Keratinocyte (primary cell): ENCODE measurements around the gene TAL1. TPM values are rescaled to one million over a fixed set of nuclear protein-coding genes. Genes with fewer than 3 reads are reported as not detected.

ENCODE experiments used
- DNase-seq: peaks from one replicate; pipeline ENCODE4 v3.0.0-alpha.2; 2011; ENCODE audit warnings: low read depth, missing footprints, low spot score
- FAIRE-seq: peaks from 2 replicates; lab custom pipeline; 2011; peaks lifted over from hg19 to GRCh38; lab: Jason Lieb, UNC
- H2AFZ ChIP-seq: 2 replicates; pipeline ENCODE4 v1.6.0; 2012; ENCODE audit warnings: low read length, control low read depth, inconsistent platforms; ENCODE audit not compliant: control insufficient read depth
- H3K27ac ChIP-seq: 2 replicates; pipeline ENCODE4 v1.5.1; 2011; ENCODE audit warnings: low read length; ENCODE audit not compliant: control insufficient read depth, insufficient read depth
- H3K27me3 ChIP-seq: 3 replicates; pipeline ENCODE4 v1.6.0; 2011; ENCODE audit warnings: low read length; ENCODE audit not compliant: control insufficient read depth, insufficient read depth; ENCODE audit errors: extremely low read depth
- H3K36me3 ChIP-seq, 2 experiments: 2 replicates in 1 of 2; 3 replicates in 1 of 2; pipeline ENCODE4 v1.5.1; 2011; ENCODE audit warnings: low read length in 2 of 2, mild to moderate bottlenecking in 1 of 2; ENCODE audit not compliant: control insufficient read depth in 2 of 2, insufficient read depth in 2 of 2; ENCODE audit errors: extremely low read depth in 1 of 2
- H3K4me1 ChIP-seq: 3 replicates; pipeline ENCODE4 v1.5.1; 2011; ENCODE audit warnings: low read length; ENCODE audit not compliant: control insufficient read depth, insufficient read depth; ENCODE audit errors: extremely low read depth
- H3K4me2 ChIP-seq: 3 replicates; pipeline ENCODE4 v1.6.0; 2011; ENCODE audit warnings: low read depth, low read length; ENCODE audit not compliant: control insufficient read depth, insufficient read depth; ENCODE audit errors: extremely low read depth
- H3K4me3 ChIP-seq, 3 experiments: fragments of 200-600 bp in 1 of 3; sonication (generic) in 1 of 3; 2 replicates in 2 of 3; 3 replicates in 1 of 3; pipeline ENCODE4 v1.5.1; 2011 to 2016; ENCODE audit warnings: low read length in 3 of 3, mild to moderate bottlenecking in 3 of 3, control low read depth in 2 of 3, inconsistent platforms in 1 of 3, low read depth in 1 of 3, mixed read lengths in 1 of 3, mixed run types in 1 of 3, moderate library complexity in 1 of 3; ENCODE audit not compliant: control insufficient read depth in 2 of 3, insufficient read depth in 2 of 3; ENCODE audit errors: extremely low read depth in 1 of 3
- H3K79me2 ChIP-seq: 2 replicates; pipeline ENCODE4 v1.6.0; 2012; ENCODE audit warnings: low read length; ENCODE audit not compliant: control insufficient read depth, insufficient read depth
- H3K9ac ChIP-seq: 3 replicates; pipeline ENCODE4 v1.6.0; 2011; ENCODE audit warnings: low read length; ENCODE audit not compliant: control insufficient read depth, insufficient read depth; ENCODE audit errors: extremely low read depth
- H3K9me1 ChIP-seq: 3 replicates; pipeline ENCODE4 v1.6.0; 2011; ENCODE audit warnings: low read length; ENCODE audit not compliant: control insufficient read depth, insufficient read depth; ENCODE audit errors: extremely low read depth
- H3K9me3 ChIP-seq: 2 replicates; pipeline ENCODE4 v1.5.1; 2012; ENCODE audit warnings: low read depth, low read length; ENCODE audit not compliant: control insufficient read depth
- H4K20me1 ChIP-seq: 3 replicates; pipeline ENCODE4 v1.6.0; 2011; ENCODE audit warnings: low read length; ENCODE audit not compliant: control insufficient read depth, insufficient read depth; ENCODE audit errors: extremely low read depth
- CTCF ChIP-seq, 3 experiments: IDR thresholded peaks in 1 of 3; conservative IDR thresholded peaks in 1 of 3; optimal IDR thresholded peaks in 1 of 3; 2 replicates in 2 of 3; 3 replicates in 1 of 3; pipeline versions ENCODE3 to v1.5.1; 2011; ENCODE audit warnings: low read length in 3 of 3, mild to moderate bottlenecking in 3 of 3, moderate library complexity in 2 of 3, control low read depth in 1 of 3, inconsistent platforms in 1 of 3; ENCODE audit not compliant: insufficient read depth in 2 of 3; ENCODE audit errors: extremely low read depth in 1 of 3
- EZH2 ChIP-seq: IDR thresholded peaks from one replicate; pipeline ENCODE4 v1.6.1; 2012; ENCODE audit warnings: inconsistent platforms, mild to moderate bottlenecking, low read length, moderate library complexity
- dilution Hi-C: fragments of 300-500 bp; cut with MboI; formaldehyde crosslinking; loops from one replicate; pipeline ENCODE4 v1.7.0; 2020; ENCODE audit warnings: low sequenced_read_pairs; ENCODE audit not compliant: extremely low pct_ligation_motif_present
- polyA plus RNA-seq, 5 experiments: library from polyadenylated mRNA; depleted of rRNA in 3 of 5; stranded (reverse) in 3 of 5; stranded (forward) in 1 of 5; unstranded in 1 of 5; fragments of >200 nt; gene quantifications; 1 replicate in 1 of 5; 2 replicates in 3 of 5; 3 replicates in 1 of 5; pipeline versions ENCODE4 v1.2.1 to v1.2.3, GENCODE V29; 2011 to 2012; ENCODE audit warnings: missing spikeins in 2 of 5, low read depth in 1 of 5, low replicate concordance in 1 of 5

Gene TAL1
- polyA plus RNA-seq, 1 donor (not counting 4 experiments of a cell fraction or from before 2014, with no cell fraction given) = not detected

- Histone ChIP-seq H3K4me3 (no peak overlapping the region), H3K36me3 (no peaks in the 10 kb centered on the region), H3K4me1 (no peaks in the 10 kb centered on the region), H4K20me1 (no peaks in the 10 kb centered on the region), H2AFZ (no peak overlapping the region), H3K79me2 (no peaks in the 10 kb centered on the region), H3K9me1 (no peaks in the 10 kb centered on the region), H3K9me3 (no peaks in the 10 kb centered on the region), H3K27ac (no peak overlapping the region), H3K27me3 (peaks cover 67% of the 10 kb centered on the region), H3K9ac (no peak overlapping the region), H3K4me2 (no peak overlapping the region)
- dilution Hi-C loops = no loop called here
- no peak for TF ChIP-seq CTCF (optimal IDR thresholded peaks at IDR 0.05 in 1 of 3, IDR thresholded peaks at IDR 0.05 in 1 of 3, conservative IDR thresholded peaks at IDR 0.05 in 1 of 3; ENCODE audit: extremely low read depth in 1 of 3, insufficient read depth in 2 of 3, low read length in 3 of 3)
- no peak for TF ChIP-seq EZH2
- no peak for FAIRE-seq
- no peak for DNase-seq
Measured at GRCh38 chr1:47223921-47224675, 7.9 kb downstream of the TAL1 start.

GRCh38 chr1:47223174-47223920, 8.7 kb downstream of the TAL1 start:
- no peaks in the 10 kb centered on the region for H4K20me1 ChIP-seq
- no peaks in the 10 kb centered on the region for H3K4me1 ChIP-seq
- H2AFZ ChIP-seq = no peak overlapping the region
- dilution Hi-C loops = no loop called here
- no peak overlapping the region for H3K4me3 ChIP-seq
- TF ChIP-seq EZH2 (no peak), CTCF (optimal IDR thresholded peaks at IDR 0.05 in 1 of 3, IDR thresholded peaks at IDR 0.05 in 1 of 3, conservative IDR thresholded peaks at IDR 0.05 in 1 of 3; ENCODE audit: extremely low read depth in 1 of 3, insufficient read depth in 2 of 3, low read length in 3 of 3) (no peak)
- no peaks in the 10 kb centered on the region for H3K36me3 ChIP-seq
- H3K27ac ChIP-seq = no peak overlapping the region
- no peak overlapping the region for H3K9ac ChIP-seq
- no peaks in the 10 kb centered on the region for H3K9me1 ChIP-seq
- DNase-seq = no peak
- H3K27me3 ChIP-seq = peaks cover 60% of the 10 kb centered on the region
- H3K79me2 ChIP-seq = no peaks in the 10 kb centered on the region
- FAIRE-seq = no peak
- no peaks in the 10 kb centered on the region for H3K9me3 ChIP-seq
- H3K4me2 ChIP-seq = no peak overlapping the region
